Measurements from ENCODE around the gene MRPS2. TPM values are rescaled to one million over a fixed set of nuclear protein-coding genes. Genes with fewer than 3 reads are reported as not detected.

The MRPS2 gene
- total and polyA plus RNA-seq, 4 donors = 10.9 to 71.8 (median 31.5) TPM

- no peak for TF ChIP-seq GABPA (IDR thresholded peaks at IDR 0.05 in 1 of 2, conservative IDR thresholded peaks at IDR 0.05 in 1 of 2)
- TF ChIP-seq SP1 (IDR thresholded peaks at IDR 0.05) = no peak
These were observed 20.9 kb upstream of the MRPS2 start, which contains the start of gene PPP1R26 (continued) for GRCh38 chr9:135479469-135480052.

DNA sequence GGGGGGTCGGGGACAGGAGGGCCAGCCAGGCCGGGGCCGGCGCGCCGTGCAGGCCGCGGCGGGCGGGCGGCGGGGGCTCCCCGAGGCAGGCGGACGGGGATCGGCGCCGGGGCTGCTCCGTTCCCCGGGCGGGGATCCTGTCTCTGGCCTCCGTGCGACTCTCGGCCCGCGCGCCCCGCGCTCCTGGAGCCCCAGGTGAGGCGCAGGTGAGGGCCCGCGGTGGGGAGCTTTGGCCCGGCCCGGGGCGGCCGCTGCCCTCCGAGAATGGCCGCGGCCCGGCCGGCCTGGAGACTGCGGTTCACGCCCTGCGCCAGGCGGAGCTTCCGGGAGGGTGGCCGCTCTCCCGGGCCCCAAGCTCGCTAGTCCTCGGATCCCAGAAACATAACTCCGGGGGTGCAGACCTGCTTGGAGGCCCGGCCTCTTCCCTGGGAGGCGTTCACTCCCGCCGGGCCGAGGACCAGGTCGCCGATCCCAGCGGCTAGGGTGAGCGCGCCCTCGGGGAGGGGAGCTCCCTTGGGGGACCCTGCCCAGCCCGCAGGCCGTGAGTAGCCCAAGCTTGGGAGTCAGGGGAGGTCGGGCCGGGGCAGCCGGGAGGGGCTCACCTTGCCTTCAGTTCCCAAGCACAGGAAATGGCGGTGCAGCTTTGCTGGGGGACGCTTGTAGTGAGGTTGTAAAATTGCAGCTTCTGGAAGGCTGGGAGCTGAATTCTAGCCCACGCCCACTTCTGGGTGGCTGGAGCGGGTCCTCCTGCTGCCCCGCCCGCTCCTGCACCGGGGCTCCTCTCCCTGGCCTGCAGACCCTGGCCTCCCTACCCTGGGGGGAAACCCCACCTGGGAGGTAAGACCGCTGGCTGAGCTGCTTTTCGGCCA is 20.2 kb upstream of the MRPS2 start:
- H3K27me3 ChIP-seq (ENCODE audit: control insufficient read depth in 4 of 4, insufficient read depth in 4 of 4, low read length in 3 of 4) = no peaks in the 10 kb centered on the region
- peaks cover 0 to 18% (median 4%) of the 10 kb centered on the region in 4 donors for H3K36me3 ChIP-seq (ENCODE audit: control insufficient read depth in 4 of 4, insufficient read depth in 3 of 4, low read depth in 1 of 4, low read length in 3 of 4)
- no peak for DNase-seq (ENCODE audit: low spot score)
- TF ChIP-seq YY1 (IDR thresholded peaks at IDR 0.05) (peak; percentile 25), SP1 (IDR thresholded peaks at IDR 0.05) (no peak)
- H3K27ac ChIP-seq (ENCODE audit: low read depth in 1 of 2, low read length in 2 of 2) = peak overlapping the region; percentile 37 to 41
- under 1% methylated on average over 76 of the region's 76 CpGs for WGBS
- H3K4me3 ChIP-seq (ENCODE audit: low read depth in 1 of 3, low read length in 3 of 3) = peak overlapping the region; percentile 32 to 94 (median 91)
- H3K9ac ChIP-seq (ENCODE audit: low read depth in 1 of 2, low read length in 2 of 2) = peak overlapping the region in 1 of 2 donors; percentile 54
- peaks cover 4 to 27% (median 16%) of the 10 kb centered on the region in 4 donors for H3K4me1 ChIP-seq (ENCODE audit: control insufficient read depth in 4 of 4, insufficient read depth in 4 of 4, low read length in 3 of 4)
- no peaks in the 10 kb centered on the region for H3K9me3 ChIP-seq (ENCODE audit: control insufficient read depth in 4 of 4, low read length in 3 of 4)

DNA sequence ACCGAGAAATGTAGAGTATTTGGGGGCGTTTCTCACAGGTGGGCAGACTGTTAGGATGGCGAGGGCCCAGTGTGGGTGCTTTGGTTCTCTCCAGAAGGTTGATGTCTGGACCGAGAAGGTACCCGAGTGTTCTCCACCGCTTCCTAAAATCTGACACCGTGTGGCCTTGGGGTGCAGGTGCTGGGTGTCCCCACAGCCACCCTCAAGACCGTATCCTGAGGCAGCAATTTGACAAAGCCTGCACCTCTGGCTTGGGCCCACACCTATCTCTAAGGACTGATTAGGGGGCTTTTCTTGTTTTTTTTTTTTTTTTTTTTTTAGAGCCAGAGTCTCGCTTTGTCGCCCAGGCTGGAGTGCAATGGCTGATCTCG is 19.6 kb upstream of the MRPS2 start:
- H3K4me3 ChIP-seq (ENCODE audit: low read depth in 1 of 3, low read length in 3 of 3) = peak overlapping the region in 2 of 3 donors; percentile 91 to 94
- WGBS = 49% methylated on average over 11 of the region's 11 CpGs
- H3K36me3 ChIP-seq (ENCODE audit: control insufficient read depth in 4 of 4, insufficient read depth in 3 of 4, low read depth in 1 of 4, low read length in 3 of 4) = peaks cover 0 to 24% (median 7%) of the 10 kb centered on the region in 4 donors
- DNase-seq (ENCODE audit: low spot score) = no peak
- no peak overlapping the region for H3K27ac ChIP-seq (ENCODE audit: low read depth in 1 of 2, low read length in 2 of 2)
- no peaks in the 10 kb centered on the region for H3K27me3 ChIP-seq (ENCODE audit: control insufficient read depth in 4 of 4, insufficient read depth in 4 of 4, low read length in 3 of 4)
- no peaks in the 10 kb centered on the region for H3K9me3 ChIP-seq (ENCODE audit: control insufficient read depth in 4 of 4, low read length in 3 of 4)
- TF ChIP-seq SP1 (IDR thresholded peaks at IDR 0.05) (no peak), HNF4G (IDR thresholded peaks at IDR 0.05) (no peak), REST (IDR thresholded peaks at IDR 0.05) (no peak), JUND (IDR thresholded peaks at IDR 0.05) (no peak), RAD21 (IDR thresholded peaks at IDR 0.05) (no peak), CTCF (IDR thresholded peaks at IDR 0.05; ENCODE audit: low read depth, low read length, missing input control) (no peak), RXRA (IDR thresholded peaks at IDR 0.05) (no peak), GABPA (IDR thresholded peaks at IDR 0.05 in 1 of 2, conservative IDR thresholded peaks at IDR 0.05 in 1 of 2) (no peak)
- H3K9ac ChIP-seq (ENCODE audit: low read depth in 1 of 2, low read length in 2 of 2) = no peak overlapping the region
- peaks cover 4 to 30% (median 16%) of the 10 kb centered on the region in 4 donors for H3K4me1 ChIP-seq (ENCODE audit: control insufficient read depth in 4 of 4, insufficient read depth in 4 of 4, low read length in 3 of 4)

Data from liver (tissue), 9 donors.